GOT3 (cell line): ENCODE results near the gene NINL.
"Not testable (repeated sequence)": the region's sequence is repeated elsewhere in the genome, so short reads cannot be mapped to it uniquely, and the experiment has no call there.

Source experiments
- DNase-seq: peaks from one replicate; lab custom pipeline; 2025; ENCODE audit warnings: mixed read lengths; lab: John Stamatoyannopoulos, UW

Gene NINL

DNA sequence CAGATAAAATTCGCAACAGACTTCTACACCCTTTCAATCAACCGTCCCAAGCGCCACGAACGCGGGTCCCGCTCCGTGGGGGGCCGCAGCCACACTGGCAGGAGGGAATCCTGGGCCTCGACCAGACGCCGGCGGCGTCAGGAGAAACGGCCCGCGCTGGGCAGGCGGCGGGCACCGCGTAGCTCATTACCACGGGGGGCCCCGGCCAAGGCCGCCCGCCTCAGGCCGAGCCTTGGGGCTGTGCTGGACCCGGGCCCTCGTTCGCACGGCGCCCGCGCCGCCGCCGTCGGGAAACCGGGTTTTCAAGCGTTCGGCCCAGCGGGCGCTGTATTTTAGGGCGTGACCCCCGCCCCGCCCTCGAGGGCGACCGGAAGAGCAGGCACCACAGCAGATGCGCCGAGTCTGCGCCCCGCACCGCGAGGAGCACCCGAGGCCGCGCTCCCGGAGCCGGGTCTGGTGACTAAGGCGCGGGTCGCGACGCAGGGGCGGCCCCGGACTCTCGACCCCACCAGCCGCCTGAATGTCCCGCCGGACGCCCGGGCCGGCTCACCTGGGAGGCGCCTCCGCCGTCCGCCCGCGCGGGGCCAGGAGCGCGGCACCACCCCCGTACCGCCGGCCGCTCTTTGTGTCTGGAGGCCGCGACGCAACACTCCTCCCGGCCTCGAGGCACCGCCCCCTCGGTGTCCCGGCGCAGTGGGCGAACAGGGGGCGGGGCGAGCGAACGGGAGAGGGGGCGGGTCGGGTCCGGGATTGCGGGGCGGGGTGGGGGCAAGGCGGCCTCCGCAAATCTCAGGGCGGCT is at the start of gene NINL:
Gene NINL (minus strand): TSS at position 627 of the 800 bp plus-strand sequence. CDS start 58,944 bp downstream, outside the sequence.
- DNase-seq: peak; percentile 52

DNA sequence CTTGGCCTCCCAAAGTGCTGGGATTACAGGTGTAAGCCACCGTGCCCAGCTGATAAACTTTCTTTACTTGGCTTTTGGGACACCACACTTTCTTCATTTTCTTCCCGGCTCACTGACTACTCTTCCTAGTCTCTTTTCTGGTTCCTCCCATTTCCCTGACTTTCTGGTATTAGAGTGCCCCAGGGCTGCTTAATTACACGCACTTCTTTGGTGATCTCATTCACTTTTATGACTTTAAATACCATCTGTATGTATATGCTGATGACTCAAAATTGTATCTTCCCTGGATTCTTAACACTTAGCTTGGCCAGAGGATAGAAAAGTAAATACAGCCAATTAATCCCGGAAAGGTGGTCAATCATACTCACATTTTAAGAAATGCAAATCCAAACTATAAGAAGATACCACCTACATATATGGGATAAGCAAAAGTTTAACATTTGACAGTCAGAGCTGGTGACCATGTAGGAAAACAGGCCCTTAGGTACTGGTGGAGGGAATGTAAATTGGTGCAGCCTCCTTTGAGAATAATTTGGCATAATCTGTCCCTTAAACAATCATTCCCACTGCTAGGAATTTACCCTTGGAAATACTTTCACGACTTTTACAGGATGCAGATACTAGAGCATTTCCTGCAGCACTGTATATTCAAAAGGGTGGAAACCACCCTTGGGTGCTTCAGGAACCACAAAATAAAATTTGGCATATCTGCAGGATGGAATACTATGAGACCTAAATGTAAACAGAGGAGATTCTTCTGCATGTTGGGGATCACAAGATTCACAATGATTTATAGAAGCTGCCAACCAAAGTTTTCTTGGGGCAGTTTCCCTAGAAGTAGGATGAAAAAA is 47.8 kb upstream of the NINL start:
- no peak for DNase-seq

DNA sequence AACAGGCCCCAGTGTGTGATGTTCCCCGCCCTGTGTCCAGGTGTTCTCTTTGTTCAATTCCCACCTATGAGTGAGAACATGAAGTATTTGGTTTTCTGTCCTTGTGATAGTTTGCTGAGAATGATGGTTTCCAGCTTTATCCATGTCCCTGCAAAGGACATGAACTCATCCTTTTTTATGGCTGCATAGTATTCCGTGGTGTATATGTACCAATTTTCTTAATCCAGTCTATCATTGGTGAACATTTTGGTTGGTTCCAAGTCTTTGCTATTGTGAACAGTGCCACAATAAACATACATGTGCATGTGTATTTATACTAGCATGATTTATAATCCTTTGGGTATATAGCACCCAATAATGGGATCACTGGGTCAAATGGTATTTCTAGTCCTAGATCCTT is 45.3 kb upstream of the NINL start:
- DNase-seq: not testable (repeated sequence)

DNA sequence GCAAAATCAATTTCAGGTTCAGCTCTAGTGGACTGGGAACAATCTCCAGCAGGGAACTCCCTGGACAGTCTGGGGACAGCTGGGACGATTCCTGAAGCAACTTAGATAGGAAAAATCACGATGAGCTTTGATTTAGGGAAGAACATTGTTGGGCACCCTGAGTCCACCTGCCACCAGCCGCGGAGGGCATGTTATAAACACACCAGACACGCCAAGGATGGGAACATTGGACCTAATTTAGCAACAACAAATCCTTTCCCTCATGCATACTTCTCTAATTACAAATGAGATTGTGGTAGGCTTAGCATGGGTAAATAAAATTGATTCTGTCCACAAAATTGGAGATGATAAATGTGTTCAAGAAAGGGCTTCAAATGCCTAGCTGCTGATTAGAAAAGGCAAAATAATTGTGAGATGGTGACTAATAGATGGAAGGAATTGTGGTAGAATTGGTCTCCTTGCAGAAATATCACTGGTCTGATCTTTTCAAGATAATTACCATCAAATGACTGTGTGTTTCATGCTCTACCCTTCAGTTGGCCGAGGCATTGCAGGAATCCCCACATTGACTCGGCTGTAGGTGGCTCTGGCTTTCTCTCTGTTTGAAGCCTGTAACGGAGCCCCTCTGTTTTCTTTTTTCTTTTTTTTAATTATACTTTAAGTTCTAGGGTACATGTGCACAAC is 44.6 kb upstream of the NINL start:
- DNase-seq: no peak

DNA sequence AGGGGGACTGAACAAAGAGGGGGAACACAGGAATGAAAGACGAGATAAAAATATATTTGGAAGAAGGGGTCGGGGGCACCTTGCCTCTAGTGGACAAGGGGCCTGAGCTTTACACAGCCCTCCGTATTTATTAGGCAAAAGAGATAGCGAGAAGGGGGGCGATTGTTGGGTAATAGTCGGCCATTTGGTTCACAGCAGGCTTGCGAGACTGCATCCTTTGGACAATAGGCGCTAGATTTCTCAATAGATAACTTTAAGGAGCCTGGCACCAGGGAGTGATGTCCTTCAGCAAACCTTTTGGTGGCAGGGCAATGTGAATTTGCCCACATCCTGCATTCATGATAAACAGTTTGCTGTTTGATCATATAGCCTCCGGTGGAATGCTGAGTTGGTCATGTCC is 41.4 kb upstream of the NINL start:
- no peak for DNase-seq

DNA sequence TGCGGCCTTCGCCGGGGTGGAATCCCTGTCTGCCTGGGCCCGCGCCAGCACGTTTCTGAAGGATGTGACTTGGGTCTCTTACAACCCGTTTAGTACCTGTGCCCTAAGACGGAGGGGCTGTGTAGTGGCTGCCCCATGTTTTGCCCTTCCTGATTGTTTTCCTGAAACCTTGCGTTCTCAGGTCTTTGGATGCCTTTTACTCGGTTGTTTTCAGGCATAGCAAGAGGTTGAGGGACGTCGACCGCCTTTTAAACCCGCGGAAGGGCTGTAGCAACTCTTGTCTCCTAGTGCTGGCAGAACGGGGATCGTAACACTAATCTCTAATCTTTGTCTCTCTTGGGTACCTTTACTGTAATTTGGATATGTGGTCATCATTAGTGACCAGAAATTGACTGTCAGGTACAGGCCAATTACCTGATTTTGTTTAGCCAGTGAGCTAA is 39.2 kb upstream of the NINL start:
- DNase-seq: peak; percentile 44

DNA sequence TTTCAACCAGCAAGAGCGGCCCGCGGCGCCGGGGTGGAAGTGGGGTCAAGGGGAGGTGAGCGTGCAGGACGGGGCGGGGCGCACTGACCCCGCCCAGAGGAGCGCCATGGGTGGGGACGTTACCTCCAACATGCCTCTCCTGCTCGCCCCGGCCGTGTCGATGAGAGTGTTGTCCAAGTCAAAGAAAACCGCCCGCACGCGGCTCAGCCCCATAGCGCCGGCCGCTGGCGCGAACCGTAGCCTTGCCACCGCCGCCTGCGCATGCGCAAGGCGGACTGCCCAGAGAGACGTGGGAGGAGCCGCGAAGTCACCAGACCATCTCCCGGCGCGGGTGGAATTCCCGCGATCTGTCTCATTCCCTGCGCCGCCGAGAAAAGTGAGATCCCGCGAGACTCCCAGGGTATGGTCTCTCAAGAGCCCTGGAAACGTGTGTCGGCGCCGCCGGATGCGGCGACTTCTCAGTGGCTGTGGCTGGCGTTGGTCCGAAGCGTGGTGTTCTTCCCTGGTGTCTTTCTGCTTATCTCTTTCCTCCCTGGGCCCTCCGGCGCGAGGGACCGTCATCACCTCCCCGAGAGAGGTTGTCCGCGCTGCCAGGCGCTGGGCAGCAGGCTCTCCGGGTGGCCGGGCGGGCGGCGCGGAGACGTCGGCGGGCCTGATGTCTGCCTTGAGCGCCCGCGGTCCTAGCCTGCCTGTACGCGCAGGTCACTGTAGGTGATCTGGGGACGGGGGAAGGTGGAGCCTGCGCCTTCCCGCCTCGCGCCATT is 38.6 kb upstream of the NINL start, which contains the start of gene NANP:
Gene NANP (minus strand): TSS at position 279 of the 764 bp plus-strand sequence. CDS start 66 bp downstream, at position 213.
- DNase-seq: peak; percentile 96

DNA sequence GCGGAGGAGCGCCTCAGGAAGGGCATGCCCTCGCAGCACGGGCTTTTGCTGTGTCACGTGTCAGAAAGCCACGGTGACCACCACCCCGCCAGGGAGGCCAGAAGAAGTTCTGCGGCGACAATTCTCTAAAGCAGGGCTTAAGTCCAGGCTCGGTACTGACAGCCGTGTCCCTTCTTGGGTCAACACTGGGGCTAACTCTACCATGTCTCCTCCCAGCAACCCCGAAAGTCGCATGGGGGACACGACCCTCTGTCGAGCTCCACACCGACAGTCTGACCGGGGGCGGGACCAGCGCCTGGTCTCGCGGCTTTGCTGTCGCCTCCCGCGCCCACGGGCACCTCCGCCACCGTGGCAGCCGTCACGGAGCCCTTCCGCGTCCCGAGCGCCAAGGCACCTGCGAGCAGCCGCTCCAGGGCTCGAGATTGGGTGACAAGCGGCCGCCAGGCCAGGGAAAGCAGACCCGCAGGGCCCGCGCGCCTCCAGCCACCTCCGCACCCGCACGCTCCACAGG is 37.9 kb upstream of the NINL start:
- DNase-seq: no peak

DNA sequence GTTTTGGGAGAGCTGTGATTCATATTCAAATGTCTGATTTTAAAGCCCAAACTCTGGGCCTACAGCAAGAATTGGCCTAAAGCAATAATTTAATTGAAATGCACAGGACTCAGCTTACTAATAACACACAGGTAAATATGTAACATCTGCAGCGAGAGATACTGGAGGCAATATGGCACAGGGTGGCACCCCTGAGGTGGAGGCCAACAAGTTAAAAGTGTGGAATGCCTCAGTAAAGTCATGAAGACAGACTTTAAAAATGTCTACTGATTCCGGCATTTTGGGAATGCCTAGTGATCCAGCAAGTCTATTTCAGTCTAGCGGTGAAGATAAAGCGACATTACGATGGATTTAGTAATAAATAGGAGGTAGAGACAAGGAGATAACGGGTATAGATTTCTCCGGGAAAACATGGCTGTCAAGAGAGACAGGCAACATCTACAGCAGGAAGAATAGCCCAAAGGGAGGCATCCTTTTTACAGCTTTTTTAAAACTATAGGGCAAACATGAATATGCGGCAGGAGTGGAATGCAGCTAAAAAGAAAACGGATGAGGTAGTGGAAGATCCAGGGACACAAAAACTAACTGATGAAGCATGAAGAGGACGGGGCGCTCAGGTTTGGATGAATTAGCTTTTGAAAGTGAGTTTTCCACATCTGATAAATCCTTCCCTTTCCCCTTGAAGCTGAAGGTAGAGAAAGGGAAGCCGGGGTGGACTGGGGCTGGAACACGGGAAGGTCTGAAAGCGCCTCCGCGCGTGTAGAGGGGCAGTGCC is 37.3 kb upstream of the NINL start:
- no peak for DNase-seq

DNA sequence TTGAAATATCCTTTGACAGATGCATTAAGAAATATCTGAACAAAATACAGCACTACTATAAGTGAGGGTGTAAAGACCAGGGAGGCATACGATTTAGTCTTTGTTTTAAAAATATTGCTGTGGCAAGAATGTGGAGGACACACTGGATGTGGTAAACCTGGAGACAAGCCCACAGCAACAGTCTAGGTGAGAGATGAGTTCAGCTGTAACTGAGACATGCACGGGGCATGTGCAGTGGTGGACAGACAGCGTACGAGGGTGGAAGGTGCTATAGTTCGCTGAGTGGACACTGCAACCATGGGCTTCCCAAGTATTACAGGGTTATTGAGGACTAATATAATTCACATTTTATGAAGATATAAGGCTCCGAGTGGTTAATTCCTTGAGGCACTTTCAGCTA is 36.7 kb upstream of the NINL start:
- no peak for DNase-seq

DNA sequence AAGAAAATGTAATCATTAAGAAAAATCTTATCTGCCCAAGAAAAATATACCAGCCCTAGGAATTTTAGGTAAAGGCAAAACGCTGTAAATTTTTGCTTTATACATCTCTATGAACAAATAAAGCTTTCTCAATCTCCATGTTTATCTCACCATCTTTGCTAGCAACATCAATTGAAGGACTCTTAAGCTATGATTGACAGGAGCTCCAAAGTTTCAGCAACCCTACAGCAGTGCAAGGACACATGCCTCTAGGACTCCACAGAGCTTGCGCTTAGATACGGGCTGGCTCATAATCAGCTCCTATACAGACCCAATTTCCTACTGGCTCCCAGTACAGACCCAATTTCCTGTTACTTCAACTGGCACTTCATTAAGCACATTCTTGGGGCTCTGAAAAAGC is 34.2 kb upstream of the NINL start:
- no peak for DNase-seq

DNA sequence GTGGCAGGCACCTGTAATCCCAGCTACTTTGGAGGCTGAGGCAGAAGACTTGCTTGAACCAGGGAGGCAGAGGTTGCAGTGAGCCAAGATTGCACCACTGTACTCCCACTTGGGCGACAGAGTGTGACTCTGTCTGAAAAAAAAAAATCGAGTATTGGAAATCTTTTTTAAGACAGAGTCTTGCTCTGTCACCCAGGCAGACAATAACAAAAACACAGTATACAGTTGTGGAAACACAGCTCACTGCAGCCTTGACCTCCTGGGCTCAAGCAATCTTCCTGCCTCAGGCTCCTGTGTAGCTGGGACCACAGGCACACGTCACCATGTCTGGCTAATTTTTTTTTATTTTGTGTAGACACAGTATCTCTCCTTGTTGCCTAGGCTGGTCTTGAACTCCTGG is 23.4 kb upstream of the NINL start:
- no peak for DNase-seq

DNA sequence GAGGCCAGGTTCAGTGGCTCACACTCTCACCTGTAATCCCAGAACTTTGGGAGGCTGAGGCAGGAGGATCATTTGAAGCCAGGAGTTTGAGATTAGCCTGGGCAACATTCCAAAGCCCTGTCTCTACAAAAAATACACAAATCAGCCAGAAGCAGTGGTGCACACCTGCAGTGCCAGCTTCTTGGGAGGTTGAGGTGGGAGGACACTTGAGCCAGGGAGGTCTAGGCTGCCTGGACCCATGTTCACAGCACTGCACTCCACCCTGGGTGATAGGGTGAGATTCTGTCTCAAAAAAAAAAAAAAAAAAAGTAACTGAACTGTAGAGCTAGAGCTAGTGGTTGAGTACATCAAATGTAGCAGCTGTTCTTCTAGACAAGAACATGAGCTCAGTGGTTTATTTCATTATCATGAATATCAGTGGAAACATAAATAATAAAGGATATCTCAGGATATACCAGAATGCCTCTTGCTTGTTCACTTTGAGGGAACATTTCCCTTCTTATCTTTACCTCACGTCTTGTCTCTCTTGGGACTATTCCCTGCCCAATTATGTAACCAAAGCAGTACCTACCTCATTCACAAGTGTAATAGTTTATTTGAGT is 20.9 kb upstream of the NINL start:
- no peak for DNase-seq

DNA sequence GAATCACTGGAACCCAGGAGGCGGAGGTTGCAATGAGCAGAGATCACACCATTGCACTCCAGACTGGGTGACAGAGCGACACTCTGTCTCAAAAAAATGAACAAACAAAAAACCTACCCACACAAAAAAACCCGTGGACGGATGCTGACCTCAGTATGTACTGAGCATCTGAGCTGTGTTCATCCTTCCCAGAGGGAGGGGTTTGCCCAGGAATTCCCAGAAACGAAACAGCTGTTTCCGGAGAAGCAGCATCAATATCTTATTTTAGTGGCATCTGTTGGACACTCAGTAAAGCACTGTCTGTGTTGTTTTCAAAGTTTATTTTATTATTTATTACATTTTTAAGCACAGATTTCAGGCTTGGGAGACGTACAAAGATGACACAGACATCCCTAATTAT is 19.8 kb upstream of the NINL start:
- no peak for DNase-seq

DNA sequence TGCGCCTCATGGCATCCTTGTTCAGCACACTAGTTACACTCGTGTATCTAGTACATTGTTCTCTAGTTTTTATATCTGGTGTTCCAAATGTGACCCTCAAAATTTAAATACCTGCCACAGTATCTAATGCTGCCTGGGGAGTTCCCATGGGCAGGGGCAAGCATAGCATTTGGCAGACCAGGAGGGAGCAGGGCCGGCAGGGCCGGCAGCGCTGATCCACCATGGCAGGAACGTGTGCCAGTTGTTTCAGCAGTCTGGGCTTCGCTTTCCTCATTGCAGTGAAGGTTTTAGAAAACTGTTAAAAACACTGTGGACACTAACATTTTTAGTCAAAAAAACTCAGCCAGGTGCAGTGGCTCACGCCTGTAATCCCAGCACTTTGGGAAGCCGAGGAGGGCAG is 19.3 kb upstream of the NINL start:
- no peak for DNase-seq

DNA sequence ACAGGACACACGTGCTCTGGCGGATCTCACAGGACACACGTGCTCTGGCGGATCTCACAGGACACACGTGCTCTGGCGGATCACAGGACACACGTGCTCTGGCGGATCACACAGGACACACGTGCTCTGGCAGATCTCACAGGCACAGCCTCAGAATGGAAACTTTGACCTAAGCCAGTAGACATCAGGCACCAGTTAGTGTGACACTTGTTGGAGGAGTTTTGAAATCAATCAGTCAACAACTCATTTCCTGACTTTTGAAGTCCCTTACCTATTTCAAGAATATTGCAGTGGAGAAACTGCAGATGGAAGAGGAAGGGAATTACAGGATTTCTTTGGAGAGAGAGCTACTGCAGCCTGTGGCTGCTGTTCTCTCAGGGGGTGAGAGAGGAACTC is 17.6 kb upstream of the NINL start:
- not testable (repeated sequence) for DNase-seq

DNA sequence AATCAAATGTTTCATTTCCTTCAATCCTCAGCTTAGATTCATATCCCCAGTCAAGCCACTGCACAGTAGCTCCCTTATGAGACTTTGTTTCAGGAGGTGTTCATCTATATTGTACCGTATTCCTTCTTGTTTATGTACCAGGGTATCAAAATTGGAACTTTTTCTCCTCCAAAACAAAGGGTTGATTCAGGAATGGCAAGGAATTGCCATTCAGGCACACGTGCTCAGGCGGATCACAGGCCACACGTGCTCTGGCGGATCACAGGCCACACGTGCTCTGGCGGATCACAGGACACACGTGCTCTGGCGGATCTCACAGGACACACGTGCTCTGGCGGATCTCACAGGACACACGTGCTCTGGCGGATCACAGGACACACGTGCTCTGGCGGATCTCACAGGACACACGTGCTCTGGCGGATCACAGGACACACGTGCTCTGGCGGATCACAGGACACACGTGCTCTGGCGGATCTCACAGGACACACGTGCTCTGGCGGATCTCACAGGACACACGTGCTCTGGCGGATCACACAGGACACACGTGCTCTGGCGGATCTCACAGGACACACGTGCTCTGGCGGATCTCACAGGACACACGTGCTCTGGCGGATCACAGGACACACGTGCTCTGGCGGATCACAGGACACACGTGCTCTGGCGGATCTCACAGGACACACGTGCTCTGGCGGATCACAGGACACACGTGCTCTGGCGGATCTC is 17.0 kb upstream of the NINL start:
- DNase-seq: not testable (repeated sequence)

DNA sequence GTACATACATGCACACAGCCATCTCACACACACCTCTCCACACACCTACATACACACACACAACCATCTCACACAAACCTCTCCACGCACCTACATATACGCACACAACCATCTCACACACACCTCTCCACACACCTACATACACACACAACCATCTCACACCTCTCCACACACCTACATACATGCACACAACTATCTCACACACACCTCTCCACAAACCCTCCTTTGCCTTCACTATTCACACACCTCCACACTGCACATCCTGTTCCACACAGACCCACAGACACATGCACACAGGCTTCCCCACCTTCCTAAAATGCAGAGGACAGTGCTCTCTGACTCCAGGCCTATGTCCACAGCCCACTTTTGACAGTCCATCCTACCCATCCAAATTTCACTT is 16.3 kb upstream of the NINL start:
- DNase-seq: no peak

DNA sequence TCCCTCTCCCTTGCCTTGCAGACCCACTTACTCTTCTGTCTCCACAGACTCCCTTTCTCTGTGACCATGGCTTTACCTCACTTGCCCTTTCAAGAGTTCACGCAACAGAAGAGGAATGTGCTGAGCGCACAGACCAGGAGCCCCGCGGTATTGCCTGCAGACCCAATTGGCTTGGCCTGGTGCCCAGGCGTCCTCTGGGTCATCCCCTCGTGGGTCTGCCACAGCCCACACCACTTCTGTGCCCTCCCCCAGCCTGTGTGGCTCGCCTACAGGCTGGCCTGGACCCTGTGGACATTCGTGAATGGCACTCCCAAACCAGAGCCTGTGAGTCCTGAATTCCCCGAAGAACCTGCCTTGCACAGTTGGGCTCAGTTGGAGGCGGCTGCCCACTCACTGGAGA is 15.3 kb upstream of the NINL start:
- DNase-seq: no peak
